ENCODE results near the gene MACROD2. TPM values are rescaled to one million over a fixed set of nuclear protein-coding genes. Genes with fewer than 3 reads are reported as not detected.

MACROD2 gene
- total RNA-seq, 1 donor from 2014 or later, result not detected

GRCh38 chr20:14790190-14790589 lies 794.9 kb downstream of the MACROD2 start:
- Mint-ChIP-seq H3K27me3 (ENCODE audit: low read depth) (no peaks in the 10 kb centered on the region), H3K4me3 (ENCODE audit: low read depth) (no peak overlapping the region), H3K36me3 (ENCODE audit: low read depth) (no peaks in the 10 kb centered on the region), H3K4me1 (ENCODE audit: low read depth) (no peaks in the 10 kb centered on the region), H3K9me3 (peaks cover 26% of the 10 kb centered on the region), H3K27ac (no peak overlapping the region)
- no peak for DNase-seq (ENCODE audit: low spot score)
- intact Hi-C loops (cut with micrococcal nuclease), result no loop called here

GRCh38 chr20:14790771-14791620 lies 795.7 kb downstream of the MACROD2 start:
- Mint-ChIP-seq H3K4me3 (ENCODE audit: low read depth) (no peak overlapping the region), H3K4me1 (ENCODE audit: low read depth) (no peaks in the 10 kb centered on the region), H3K36me3 (ENCODE audit: low read depth) (no peaks in the 10 kb centered on the region), H3K9me3 (peaks cover 28% of the 10 kb centered on the region), H3K27ac (no peak overlapping the region), H3K27me3 (ENCODE audit: low read depth) (no peaks in the 10 kb centered on the region)
- intact Hi-C loops (cut with micrococcal nuclease), result no loop called here
- DNase-seq (ENCODE audit: low spot score), result no peak

DNA sequence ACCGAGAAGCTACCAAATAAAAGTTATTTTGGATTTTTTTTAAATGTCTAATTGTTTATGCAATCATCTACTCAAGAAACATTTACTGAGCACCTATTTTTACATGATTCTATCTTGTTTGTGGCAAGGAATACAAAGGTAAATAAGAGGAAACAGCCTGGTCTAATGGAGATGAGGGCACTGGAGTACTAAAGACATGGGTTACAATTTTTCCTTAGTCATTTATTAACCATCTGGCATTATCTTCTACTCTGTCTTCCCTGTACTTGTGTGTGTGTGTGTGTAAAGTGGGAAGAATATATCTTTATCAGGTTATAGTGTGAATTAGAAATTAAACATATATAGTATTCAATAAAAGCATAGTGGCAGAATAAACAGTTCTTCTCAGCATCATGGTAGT lies 797.6 kb downstream of the MACROD2 start:
- DNase-seq (ENCODE audit: low spot score), result no peak
- no peak overlapping the region for H3K4me3 Mint-ChIP-seq (ENCODE audit: low read depth)
- H3K9me3 Mint-ChIP-seq, result peaks cover 30% of the 10 kb centered on the region
- H3K27me3 Mint-ChIP-seq (ENCODE audit: low read depth), result no peaks in the 10 kb centered on the region
- intact Hi-C loops (cut with micrococcal nuclease), result no loop called here
- H3K27ac Mint-ChIP-seq, result no peak overlapping the region
- H3K36me3 Mint-ChIP-seq (ENCODE audit: low read depth), result no peaks in the 10 kb centered on the region
- H3K4me1 Mint-ChIP-seq (ENCODE audit: low read depth), result no peaks in the 10 kb centered on the region

DNA sequence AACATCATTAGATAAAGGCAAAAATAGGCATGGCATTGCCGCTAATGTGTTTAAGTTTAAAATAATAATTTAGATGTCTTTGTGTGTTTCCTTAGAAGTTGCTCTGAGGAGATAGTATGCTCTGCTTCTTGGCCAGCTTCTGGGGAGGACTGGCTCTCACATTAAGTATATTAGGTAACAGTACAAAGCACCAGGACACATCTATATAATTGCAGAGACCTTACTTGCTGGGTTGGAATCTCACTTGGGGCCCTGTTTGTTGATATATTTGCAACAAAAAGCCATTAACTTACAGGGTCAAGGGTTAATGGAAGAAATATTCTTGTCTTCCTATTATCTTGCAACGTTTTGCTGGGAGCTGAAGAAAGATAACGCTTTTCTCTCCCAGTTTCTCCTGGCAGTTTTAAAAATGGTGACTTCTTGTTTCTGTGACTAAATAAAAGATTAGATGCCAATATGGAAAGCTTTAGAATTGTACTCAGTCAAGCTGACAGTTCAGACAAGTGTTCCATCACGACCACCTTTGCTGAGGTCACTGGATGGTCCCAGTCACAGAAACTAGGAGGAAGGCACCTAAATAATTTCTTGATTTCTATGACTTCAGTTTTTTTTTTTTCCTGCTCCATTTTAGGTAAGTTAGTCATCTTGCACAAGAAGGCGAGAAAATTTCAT lies 804.4 kb downstream of the MACROD2 start:
- no peak overlapping the region for H3K27ac Mint-ChIP-seq
- intact Hi-C loops (cut with micrococcal nuclease), result no loop called here
- H3K4me3 Mint-ChIP-seq (ENCODE audit: low read depth), result no peak overlapping the region
- no peaks in the 10 kb centered on the region for H3K36me3 Mint-ChIP-seq (ENCODE audit: low read depth)
- no peaks in the 10 kb centered on the region for H3K4me1 Mint-ChIP-seq (ENCODE audit: low read depth)
- peaks cover 38% of the 10 kb centered on the region for H3K9me3 Mint-ChIP-seq
- no peak for DNase-seq (ENCODE audit: low spot score)
- no peaks in the 10 kb centered on the region for H3K27me3 Mint-ChIP-seq (ENCODE audit: low read depth)

GRCh38 chr20:14800707-14801425 lies 805.5 kb downstream of the MACROD2 start:
- Mint-ChIP-seq H3K4me1 (ENCODE audit: low read depth) (no peaks in the 10 kb centered on the region), H3K27ac (no peak overlapping the region), H3K36me3 (ENCODE audit: low read depth) (no peaks in the 10 kb centered on the region), H3K9me3 (peaks cover 37% of the 10 kb centered on the region), H3K27me3 (ENCODE audit: low read depth) (no peaks in the 10 kb centered on the region), H3K4me3 (ENCODE audit: low read depth) (no peak overlapping the region)
- intact Hi-C loops (cut with micrococcal nuclease), result no loop called here
- no peak for DNase-seq (ENCODE audit: low spot score)

- H3K27me3 Mint-ChIP-seq (ENCODE audit: low read depth), result no peaks in the 10 kb centered on the region
- intact Hi-C loops (cut with micrococcal nuclease), result no loop called here
- DNase-seq (ENCODE audit: low spot score), result no peak
- H3K27ac Mint-ChIP-seq, result no peak overlapping the region
- H3K4me1 Mint-ChIP-seq (ENCODE audit: low read depth), result no peaks in the 10 kb centered on the region
- no peak overlapping the region for H3K4me3 Mint-ChIP-seq (ENCODE audit: low read depth)
- H3K36me3 Mint-ChIP-seq (ENCODE audit: low read depth), result no peaks in the 10 kb centered on the region
- peaks cover 32% of the 10 kb centered on the region for H3K9me3 Mint-ChIP-seq
These were observed 806.4 kb downstream of the MACROD2 start for GRCh38 chr20:14801591-14802325.

GRCh38 chr20:14807224-14807623 lies 811.9 kb downstream of the MACROD2 start:
- H3K9me3 Mint-ChIP-seq, result peaks cover 67% of the 10 kb centered on the region
- no peak overlapping the region for H3K27ac Mint-ChIP-seq
- intact Hi-C loops (cut with micrococcal nuclease), result no loop called here

DNA sequence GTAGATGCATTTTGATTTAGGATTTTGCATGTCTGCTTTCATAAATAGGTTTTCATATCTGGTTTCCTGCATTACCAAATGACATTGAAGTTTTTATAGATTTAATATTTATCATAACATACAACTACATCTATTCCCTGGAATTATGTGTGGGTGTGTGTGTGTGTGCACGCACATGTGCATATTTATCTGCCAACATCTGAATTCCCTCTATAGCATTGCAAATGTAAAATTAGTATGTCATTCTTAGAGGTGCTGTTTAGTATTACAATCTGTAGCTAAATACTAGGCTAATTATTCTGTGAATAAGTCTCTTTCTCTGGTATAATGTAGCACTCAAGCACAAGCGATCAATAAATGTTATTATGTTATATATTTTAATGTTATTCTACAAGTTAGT lies 820.0 kb downstream of the MACROD2 start:
- Mint-ChIP-seq H3K27me3 (ENCODE audit: low read depth) (no peaks in the 10 kb centered on the region), H3K9me3 (peaks cover 38% of the 10 kb centered on the region), H3K36me3 (ENCODE audit: low read depth) (no peaks in the 10 kb centered on the region), H3K4me1 (ENCODE audit: low read depth) (no peaks in the 10 kb centered on the region), H3K27ac (no peak overlapping the region), H3K4me3 (ENCODE audit: low read depth) (no peak overlapping the region)
- DNase-seq (ENCODE audit: low spot score), result no peak
- intact Hi-C loops (cut with micrococcal nuclease), result no loop called here

More at GRCh38 chr20:14807224-14807623, 811.9 kb downstream of the MACROD2 start:
- Mint-ChIP-seq H3K27me3 (ENCODE audit: low read depth) (no peaks in the 10 kb centered on the region), H3K4me1 (ENCODE audit: low read depth) (no peaks in the 10 kb centered on the region), H3K4me3 (ENCODE audit: low read depth) (no peak overlapping the region), H3K36me3 (ENCODE audit: low read depth) (no peaks in the 10 kb centered on the region)
- no peak for DNase-seq (ENCODE audit: low spot score)

GRCh38 chr20:14816471-14816870 lies 821.2 kb downstream of the MACROD2 start:
- Mint-ChIP-seq H3K9me3 (peaks cover 36% of the 10 kb centered on the region), H3K4me1 (ENCODE audit: low read depth) (no peaks in the 10 kb centered on the region), H3K36me3 (ENCODE audit: low read depth) (no peaks in the 10 kb centered on the region), H3K27ac (no peak overlapping the region), H3K27me3 (ENCODE audit: low read depth) (no peaks in the 10 kb centered on the region), H3K4me3 (ENCODE audit: low read depth) (no peak overlapping the region)
- intact Hi-C loops (cut with micrococcal nuclease), result no loop called here
- DNase-seq (ENCODE audit: low spot score), result no peak

DNA sequence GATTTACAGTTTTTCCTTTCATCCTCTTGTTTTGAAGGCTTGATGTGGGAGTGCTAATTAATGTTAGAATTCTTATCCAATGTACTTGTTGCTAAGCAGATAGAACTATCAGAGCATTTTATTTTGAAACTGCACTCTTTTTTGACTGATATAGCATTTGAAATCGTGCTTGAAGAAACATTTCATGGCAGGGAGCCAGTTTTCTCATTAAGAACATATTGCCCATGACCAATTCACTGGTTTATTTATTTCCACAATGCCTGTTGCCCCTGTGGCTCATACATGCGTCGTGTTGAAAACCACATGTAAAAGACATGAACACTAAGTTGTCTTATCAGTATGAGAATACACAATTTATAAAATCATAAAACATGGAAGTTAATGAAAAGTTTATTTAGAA lies 821.8 kb downstream of the MACROD2 start:
- Mint-ChIP-seq H3K4me1 (ENCODE audit: low read depth) (no peaks in the 10 kb centered on the region), H3K4me3 (ENCODE audit: low read depth) (no peak overlapping the region), H3K36me3 (ENCODE audit: low read depth) (no peaks in the 10 kb centered on the region), H3K27me3 (ENCODE audit: low read depth) (no peaks in the 10 kb centered on the region), H3K9me3 (peaks cover 32% of the 10 kb centered on the region), H3K27ac (no peak overlapping the region)
- DNase-seq (ENCODE audit: low spot score), result no peak
- intact Hi-C loops (cut with micrococcal nuclease), result no loop called here

GRCh38 chr20:14820771-14821170 lies 825.5 kb downstream of the MACROD2 start:
- H3K9me3 Mint-ChIP-seq, result peaks cover 42% of the 10 kb centered on the region
- intact Hi-C loops (cut with micrococcal nuclease), result no loop called here
- H3K4me3 Mint-ChIP-seq (ENCODE audit: low read depth), result no peak overlapping the region

DNA sequence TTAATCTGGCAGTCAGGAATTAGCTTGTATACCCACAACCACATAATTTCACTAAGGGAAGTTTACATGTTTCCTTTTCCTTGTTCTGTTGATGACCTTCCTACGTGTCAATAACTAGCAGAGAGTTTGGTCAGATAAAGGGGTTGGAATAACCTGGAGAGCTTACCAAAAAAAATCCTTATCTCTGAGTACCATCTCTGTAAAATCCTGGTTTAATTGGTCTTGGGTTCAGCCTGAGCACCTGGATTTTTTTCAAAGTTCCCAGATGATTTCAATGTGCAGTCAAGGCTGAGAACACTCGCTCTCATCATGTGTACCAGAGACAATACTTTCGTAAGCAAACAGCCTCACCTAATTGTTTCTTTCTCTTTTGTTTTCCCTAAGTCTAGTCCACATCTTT lies 825.9 kb downstream of the MACROD2 start:
- intact Hi-C loops (cut with micrococcal nuclease), result no loop called here
- no peak overlapping the region for H3K4me3 Mint-ChIP-seq (ENCODE audit: low read depth)

More at GRCh38 chr20:14820771-14821170, 825.5 kb downstream of the MACROD2 start:
- no peaks in the 10 kb centered on the region for H3K4me1 Mint-ChIP-seq (ENCODE audit: low read depth)
- H3K36me3 Mint-ChIP-seq (ENCODE audit: low read depth), result no peaks in the 10 kb centered on the region
- H3K27ac Mint-ChIP-seq, result no peak overlapping the region
- DNase-seq (ENCODE audit: low spot score), result no peak
- H3K27me3 Mint-ChIP-seq (ENCODE audit: low read depth), result no peaks in the 10 kb centered on the region

More for the DNA sequence above, 825.9 kb downstream of the MACROD2 start:
- Mint-ChIP-seq H3K9me3 (peaks cover 42% of the 10 kb centered on the region), H3K4me1 (ENCODE audit: low read depth) (no peaks in the 10 kb centered on the region), H3K27ac (no peak overlapping the region), H3K27me3 (ENCODE audit: low read depth) (no peaks in the 10 kb centered on the region), H3K36me3 (ENCODE audit: low read depth) (no peaks in the 10 kb centered on the region)
- no peak for DNase-seq (ENCODE audit: low spot score)

All from activated T-helper 2 cell treated with anti-CD3 and anti-CD28 coated beads, Interferon-gamma antibody, Interleukin-2, Interleukin-4, amounts not matched to agents 10 μg/mL and 5 μg/mL and 100 μg/mL, durations not matched to agents 14 hours and 24 hours and 36 hours (primary cell).